Activated CD4-positive, alpha-beta T cell treated with anti-CD3 and anti-CD28 coated beads for 36 hours (primary cell): ENCODE data around the gene TRAF3IP1. TPM values are rescaled to one million over a fixed set of nuclear protein-coding genes. Genes with fewer than 3 reads are reported as not detected.

Experiments used
- ATAC-seq: fragments of 200-7000 bp; cut with Tn5 transposase; one replicate; pipeline ENCODE4 v1.10.0; 2021; ENCODE audit warnings: mild to moderate bottlenecking, moderate library complexity
- CTCF ChIA-PET: fragments of 350-600 bp; sonication (Branson Sonifier 250); formaldehyde crosslinking; loops from one replicate; lab custom pipeline; 2021; ENCODE audit warnings: antibody characterized with exemption; lab: Charles Lee
- POLR2A ChIA-PET: fragments of 350-600 bp; sonication (Branson Sonifier 250); formaldehyde crosslinking; loops from one replicate; lab custom pipeline; 2021; ENCODE audit warnings: antibody characterized with exemption, inconsistent platforms; lab: Charles Lee
- DNase-seq: peaks from one replicate; pipeline ENCODE4 v3.0.0-alpha.2; 2020
- H3K27ac Mint-ChIP-seq: one replicate; pipeline ENCODE4 v1.8.0; 2021; ENCODE audit warnings: mixed read lengths
- H3K27me3 Mint-ChIP-seq: one replicate; pipeline ENCODE4 v1.8.0; 2021; ENCODE audit warnings: mixed read lengths
- H3K36me3 Mint-ChIP-seq: one replicate; pipeline ENCODE4 v1.8.0; 2021; ENCODE audit warnings: low read depth, mixed read lengths
- H3K4me1 Mint-ChIP-seq: one replicate; pipeline ENCODE4 v1.8.0; 2021; ENCODE audit warnings: mixed read lengths
- H3K4me3 Mint-ChIP-seq: one replicate; pipeline ENCODE4 v1.8.0; 2021; ENCODE audit warnings: mild to moderate bottlenecking, moderate library complexity, mixed read lengths
- H3K9me3 Mint-ChIP-seq: one replicate; pipeline ENCODE4 v1.8.0; 2021; ENCODE audit warnings: low read depth, mixed read lengths
- intact Hi-C, 2 experiments: fragments of 100-400 bp; cut with DNase I in 1 of 2; cut with micrococcal nuclease in 1 of 2; formaldehyde crosslinking; loops; one replicate each; pipeline versions ENCODE4 v1.14.2 to v1.15.1; 2022 to 2024; cut with DNase I, micrococcal nuclease
- total RNA-seq, 2 experiments: library from RNA; stranded (reverse); gene quantifications; one replicate each; pipeline ENCODE4 v1.2.3, GENCODE V29; 2021

The TRAF3IP1 gene
- total RNA-seq, 2 experiments from 2014 or later = 8.5 to 9.8 TPM

- H3K4me3 Mint-ChIP-seq = no peak overlapping the region
- H3K4me1 Mint-ChIP-seq = peaks cover 38% of the 10 kb centered on the region
- peaks cover 8% of the 10 kb centered on the region for H3K9me3 Mint-ChIP-seq
- ChIA-PET CTCF (no interaction called here), POLR2A (no interaction called here)
- intact Hi-C loops = no loop called here
- no peaks in the 10 kb centered on the region for H3K27me3 Mint-ChIP-seq
- H3K36me3 Mint-ChIP-seq = peaks cover 58% of the 10 kb centered on the region
- no peak for ATAC-seq
- DNase-seq = no peak
- H3K27ac Mint-ChIP-seq = no peak overlapping the region
These were observed 113.1 kb downstream of the TRAF3IP1 start for GRCh38 chr2:238433300-238433915.

- ChIA-PET CTCF (no interaction called here), POLR2A (no interaction called here)
- Mint-ChIP-seq H3K27me3 (no peaks in the 10 kb centered on the region), H3K9me3 (peaks cover 8% of the 10 kb centered on the region), H3K27ac (peak overlapping the region; percentile 52), H3K4me1 (peaks cover 39% of the 10 kb centered on the region), H3K4me3 (no peak overlapping the region), H3K36me3 (peaks cover 60% of the 10 kb centered on the region)
- intact Hi-C loops = no loop called here
- no peak for ATAC-seq
- DNase-seq = no peak
These were observed 113.9 kb downstream of the TRAF3IP1 start for GRCh38 chr2:238433941-238434845.

- intact Hi-C loops = loop anchor here in 1 of 2 experiments (5.0 kb wide), 1 partner anchor 438 kb away; no protein-coding TSS in a partner anchor
- POLR2A ChIA-PET = no interaction called here
- Mint-ChIP-seq H3K27me3 (no peaks in the 10 kb centered on the region), H3K4me1 (peaks cover 43% of the 10 kb centered on the region), H3K36me3 (peaks cover 58% of the 10 kb centered on the region), H3K27ac (no peak overlapping the region), H3K4me3 (no peak overlapping the region), H3K9me3 (peaks cover 6% of the 10 kb centered on the region)
- ATAC-seq (no peak), DNase-seq (no peak)
- CTCF ChIA-PET = no interaction called here
These were observed 114.8 kb downstream of the TRAF3IP1 start for GRCh38 chr2:238434846-238435751.

- Mint-ChIP-seq H3K9me3 (peaks cover under 1% of the 10 kb centered on the region), H3K4me3 (no peak overlapping the region), H3K27ac (no peak overlapping the region), H3K4me1 (peaks cover 43% of the 10 kb centered on the region), H3K27me3 (no peaks in the 10 kb centered on the region), H3K36me3 (peaks cover 58% of the 10 kb centered on the region)
- intact Hi-C loops = loop anchor here in 1 of 2 experiments (5.0 kb wide), 1 partner anchor 438 kb away; no protein-coding TSS in a partner anchor
- ATAC-seq = no peak
- ChIA-PET CTCF (no interaction called here), POLR2A (no interaction called here)
- DNase-seq = no peak
These were observed 115.4 kb downstream of the TRAF3IP1 start for GRCh38 chr2:238435752-238436096.

- ChIA-PET CTCF (interaction anchor here (0.6 to 1.3 kb wide), 5 partner anchors 11 to 1574 kb away, joined by 3 to 4 read pairs (median 3); no protein-coding TSS in a partner anchor), POLR2A (interaction anchor here (0.6 to 1.2 kb wide), 4 partner anchors 12 to 151 kb away, joined by 3 to 4 read pairs (median 3); partner anchors contain the start of gene PER2)
- ATAC-seq (peak; percentile 93), DNase-seq (peak; percentile 84)
- Mint-ChIP-seq H3K4me3 (peak overlapping the region; percentile 55), H3K27ac (peak overlapping the region; percentile 80), H3K27me3 (no peaks in the 10 kb centered on the region), H3K4me1 (peaks cover 47% of the 10 kb centered on the region), H3K9me3 (no peaks in the 10 kb centered on the region), H3K36me3 (peaks cover 63% of the 10 kb centered on the region)
- intact Hi-C loops = loop anchor here (1.0 to 5.0 kb wide), 6 partner anchors 12 to 746 kb away; partner anchors contain the start of genes ASB1 (in 1 of the 2) and PER2 (in 1 of the 2)
These were observed 118.8 kb downstream of the TRAF3IP1 start for GRCh38 chr2:238438856-238439849.

- Mint-ChIP-seq H3K27me3 (no peaks in the 10 kb centered on the region), H3K4me3 (peak overlapping the region; percentile 55), H3K9me3 (no peaks in the 10 kb centered on the region), H3K27ac (peak overlapping the region; percentile 80), H3K4me1 (peaks cover 45% of the 10 kb centered on the region), H3K36me3 (peaks cover 65% of the 10 kb centered on the region)
- no peak for DNase-seq
- CTCF ChIA-PET = interaction anchor here (0.6 to 1.1 kb wide), 3 partner anchors 12 to 72 kb away, joined by 3 read pairs; no protein-coding TSS in a partner anchor
- POLR2A ChIA-PET = interaction anchor here (0.6 to 0.9 kb wide), 3 partner anchors 13 to 152 kb away, joined by 3 read pairs; partner anchors contain the start of gene PER2
- peak; percentile 52 for ATAC-seq
- intact Hi-C loops = loop anchor here (1.0 to 5.0 kb wide), 6 partner anchors 13 to 747 kb away; partner anchors contain the start of genes ASB1 (in 1 of the 2) and PER2 (in 1 of the 2)
These were observed 119.6 kb downstream of the TRAF3IP1 start for GRCh38 chr2:238439917-238440316.

GRCh38 chr2:238440331-238440730 lies 120.0 kb downstream of the TRAF3IP1 start:
- POLR2A ChIA-PET = interaction anchor here (0.7 to 0.9 kb wide), 2 partner anchors 13 to 83 kb away, joined by 3 read pairs; no protein-coding TSS in a partner anchor
- H3K4me1 Mint-ChIP-seq = peaks cover 45% of the 10 kb centered on the region
- H3K9me3 Mint-ChIP-seq = no peaks in the 10 kb centered on the region
- H3K36me3 Mint-ChIP-seq = peaks cover 68% of the 10 kb centered on the region
- CTCF ChIA-PET = interaction anchor here (0.9 to 1.1 kb wide), 2 partner anchors 12 to 72 kb away, joined by 3 read pairs; no protein-coding TSS in a partner anchor
- DNase-seq (no peak), ATAC-seq (no peak)
- intact Hi-C loops = no loop called here
- H3K4me3 Mint-ChIP-seq = peak overlapping the region; percentile 55
- H3K27ac Mint-ChIP-seq = peak overlapping the region; percentile 80
- H3K27me3 Mint-ChIP-seq = no peaks in the 10 kb centered on the region

GRCh38 chr2:238440767-238441166 lies 120.4 kb downstream of the TRAF3IP1 start:
- Mint-ChIP-seq H3K27me3 (no peaks in the 10 kb centered on the region), H3K27ac (peak overlapping the region; percentile 80), H3K9me3 (no peaks in the 10 kb centered on the region), H3K36me3 (peaks cover 68% of the 10 kb centered on the region), H3K4me3 (no peak overlapping the region), H3K4me1 (peaks cover 45% of the 10 kb centered on the region)
- DNase-seq (no peak), ATAC-seq (no peak)
- ChIA-PET CTCF (no interaction called here), POLR2A (no interaction called here)
- intact Hi-C loops = no loop called here

GRCh38 chr2:238441262-238442114 lies 121.2 kb downstream of the TRAF3IP1 start:
- peaks cover 45% of the 10 kb centered on the region for H3K4me1 Mint-ChIP-seq
- H3K36me3 Mint-ChIP-seq = peaks cover 68% of the 10 kb centered on the region
- intact Hi-C loops = no loop called here
- H3K27me3 Mint-ChIP-seq = no peaks in the 10 kb centered on the region
- DNase-seq = no peak
- H3K27ac Mint-ChIP-seq = peak overlapping the region; percentile 31
- ChIA-PET CTCF (interaction anchor here (0.7 kb wide), 2 partner anchors 307 to 585 kb away, joined by 3 read pairs; no protein-coding TSS in a partner anchor), POLR2A (no interaction called here)
- no peak for ATAC-seq
- H3K4me3 Mint-ChIP-seq = no peak overlapping the region
- no peaks in the 10 kb centered on the region for H3K9me3 Mint-ChIP-seq
